Measurements from ENCODE around the gene LGALS3BP.
"Not testable (repeated sequence)": the region's sequence is repeated elsewhere in the genome, so short reads cannot be mapped to it uniquely, and the experiment has no call there.

- TF ChIP-seq CTCF (IDR thresholded peaks at IDR 0.05; ENCODE audit: insufficient read depth, low read length); POLR2AphosphoS5 (IDR thresholded peaks at IDR 0.05; ENCODE audit: low read depth): not testable (repeated sequence)
- TF ChIP-seq, protein P1, sequence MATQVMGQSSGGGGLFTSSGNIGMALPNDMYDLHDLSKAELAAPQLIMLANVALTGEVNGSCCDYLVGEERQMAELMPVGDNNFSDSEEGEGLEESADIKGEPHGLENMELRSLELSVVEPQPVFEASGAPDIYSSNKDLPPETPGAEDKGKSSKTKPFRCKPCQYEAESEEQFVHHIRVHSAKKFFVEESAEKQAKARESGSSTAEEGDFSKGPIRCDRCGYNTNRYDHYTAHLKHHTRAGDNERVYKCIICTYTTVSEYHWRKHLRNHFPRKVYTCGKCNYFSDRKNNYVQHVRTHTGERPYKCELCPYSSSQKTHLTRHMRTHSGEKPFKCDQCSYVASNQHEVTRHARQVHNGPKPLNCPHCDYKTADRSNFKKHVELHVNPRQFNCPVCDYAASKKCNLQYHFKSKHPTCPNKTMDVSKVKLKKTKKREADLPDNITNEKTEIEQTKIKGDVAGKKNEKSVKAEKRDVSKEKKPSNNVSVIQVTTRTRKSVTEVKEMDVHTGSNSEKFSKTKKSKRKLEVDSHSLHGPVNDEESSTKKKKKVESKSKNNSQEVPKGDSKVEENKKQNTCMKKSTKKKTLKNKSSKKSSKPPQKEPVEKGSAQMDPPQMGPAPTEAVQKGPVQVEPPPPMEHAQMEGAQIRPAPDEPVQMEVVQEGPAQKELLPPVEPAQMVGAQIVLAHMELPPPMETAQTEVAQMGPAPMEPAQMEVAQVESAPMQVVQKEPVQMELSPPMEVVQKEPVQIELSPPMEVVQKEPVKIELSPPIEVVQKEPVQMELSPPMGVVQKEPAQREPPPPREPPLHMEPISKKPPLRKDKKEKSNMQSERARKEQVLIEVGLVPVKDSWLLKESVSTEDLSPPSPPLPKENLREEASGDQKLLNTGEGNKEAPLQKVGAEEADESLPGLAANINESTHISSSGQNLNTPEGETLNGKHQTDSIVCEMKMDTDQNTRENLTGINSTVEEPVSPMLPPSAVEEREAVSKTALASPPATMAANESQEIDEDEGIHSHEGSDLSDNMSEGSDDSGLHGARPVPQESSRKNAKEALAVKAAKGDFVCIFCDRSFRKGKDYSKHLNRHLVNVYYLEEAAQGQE (IDR thresholded peaks at IDR 0.05; ENCODE audit: insufficient replicate concordance, low read depth), result not testable (repeated sequence)
These were observed 16.8 kb downstream of the LGALS3BP start for GRCh38 chr17:78962984-78963348.

All from HL-60 (cell line).